ENCODE measurements around the gene TMPRSS3.

TMPRSS3 gene

DNA sequence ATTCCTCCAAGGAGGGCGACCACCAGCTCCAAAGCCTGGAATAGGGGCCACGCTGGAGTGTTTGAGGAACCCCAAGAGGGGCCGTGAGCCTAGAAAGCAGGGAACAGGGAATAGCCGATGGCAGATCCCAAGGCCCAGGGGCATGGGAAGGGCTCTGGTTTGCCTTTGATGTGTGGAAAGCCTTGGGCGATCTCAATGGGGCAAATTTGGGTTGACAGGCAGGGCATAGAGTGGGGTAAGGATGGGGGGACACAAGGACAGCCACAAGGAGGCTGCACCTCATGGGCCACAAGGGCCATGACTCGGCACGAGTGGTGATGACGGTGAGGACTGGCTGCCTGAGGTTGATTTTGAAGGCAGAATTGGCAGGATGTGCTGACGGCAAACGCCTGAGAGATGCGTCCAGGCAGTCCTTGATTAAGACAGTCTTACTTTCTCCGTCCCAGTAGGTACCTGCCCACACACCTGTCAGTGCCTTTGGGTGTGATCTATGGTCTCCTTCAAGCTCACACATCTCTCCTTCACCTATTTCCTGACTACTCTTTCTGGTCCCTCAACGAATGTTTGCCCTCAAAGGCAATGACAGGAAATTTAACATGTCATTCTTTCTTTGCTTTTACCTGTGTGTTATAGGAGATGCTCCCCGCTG, 2.0 kb upstream of the TMPRSS3 start:
- H3K9me3 ChIP-seq, result no peaks in the 10 kb centered on the region
- H3K4me3 ChIP-seq (ENCODE audit: low read depth in 1 of 2, low read length in 1 of 2), result no peak overlapping the region
- H3K4me1 ChIP-seq (ENCODE audit: control insufficient read depth in 1 of 2, insufficient read depth in 1 of 2, low read depth in 1 of 2, low read length in 1 of 2), result no peaks in the 10 kb centered on the region
- H3K36me3 ChIP-seq, result no peaks in the 10 kb centered on the region
- H3K27me3 ChIP-seq, result no peaks in the 10 kb centered on the region
- TF ChIP-seq, protein P1, sequence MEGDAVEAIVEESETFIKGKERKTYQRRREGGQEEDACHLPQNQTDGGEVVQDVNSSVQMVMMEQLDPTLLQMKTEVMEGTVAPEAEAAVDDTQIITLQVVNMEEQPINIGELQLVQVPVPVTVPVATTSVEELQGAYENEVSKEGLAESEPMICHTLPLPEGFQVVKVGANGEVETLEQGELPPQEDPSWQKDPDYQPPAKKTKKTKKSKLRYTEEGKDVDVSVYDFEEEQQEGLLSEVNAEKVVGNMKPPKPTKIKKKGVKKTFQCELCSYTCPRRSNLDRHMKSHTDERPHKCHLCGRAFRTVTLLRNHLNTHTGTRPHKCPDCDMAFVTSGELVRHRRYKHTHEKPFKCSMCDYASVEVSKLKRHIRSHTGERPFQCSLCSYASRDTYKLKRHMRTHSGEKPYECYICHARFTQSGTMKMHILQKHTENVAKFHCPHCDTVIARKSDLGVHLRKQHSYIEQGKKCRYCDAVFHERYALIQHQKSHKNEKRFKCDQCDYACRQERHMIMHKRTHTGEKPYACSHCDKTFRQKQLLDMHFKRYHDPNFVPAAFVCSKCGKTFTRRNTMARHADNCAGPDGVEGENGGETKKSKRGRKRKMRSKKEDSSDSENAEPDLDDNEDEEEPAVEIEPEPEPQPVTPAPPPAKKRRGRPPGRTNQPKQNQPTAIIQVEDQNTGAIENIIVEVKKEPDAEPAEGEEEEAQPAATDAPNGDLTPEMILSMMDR (IDR thresholded peaks at IDR 0.05), result no peak
- no peak overlapping the region for H3K27ac ChIP-seq

DNA sequence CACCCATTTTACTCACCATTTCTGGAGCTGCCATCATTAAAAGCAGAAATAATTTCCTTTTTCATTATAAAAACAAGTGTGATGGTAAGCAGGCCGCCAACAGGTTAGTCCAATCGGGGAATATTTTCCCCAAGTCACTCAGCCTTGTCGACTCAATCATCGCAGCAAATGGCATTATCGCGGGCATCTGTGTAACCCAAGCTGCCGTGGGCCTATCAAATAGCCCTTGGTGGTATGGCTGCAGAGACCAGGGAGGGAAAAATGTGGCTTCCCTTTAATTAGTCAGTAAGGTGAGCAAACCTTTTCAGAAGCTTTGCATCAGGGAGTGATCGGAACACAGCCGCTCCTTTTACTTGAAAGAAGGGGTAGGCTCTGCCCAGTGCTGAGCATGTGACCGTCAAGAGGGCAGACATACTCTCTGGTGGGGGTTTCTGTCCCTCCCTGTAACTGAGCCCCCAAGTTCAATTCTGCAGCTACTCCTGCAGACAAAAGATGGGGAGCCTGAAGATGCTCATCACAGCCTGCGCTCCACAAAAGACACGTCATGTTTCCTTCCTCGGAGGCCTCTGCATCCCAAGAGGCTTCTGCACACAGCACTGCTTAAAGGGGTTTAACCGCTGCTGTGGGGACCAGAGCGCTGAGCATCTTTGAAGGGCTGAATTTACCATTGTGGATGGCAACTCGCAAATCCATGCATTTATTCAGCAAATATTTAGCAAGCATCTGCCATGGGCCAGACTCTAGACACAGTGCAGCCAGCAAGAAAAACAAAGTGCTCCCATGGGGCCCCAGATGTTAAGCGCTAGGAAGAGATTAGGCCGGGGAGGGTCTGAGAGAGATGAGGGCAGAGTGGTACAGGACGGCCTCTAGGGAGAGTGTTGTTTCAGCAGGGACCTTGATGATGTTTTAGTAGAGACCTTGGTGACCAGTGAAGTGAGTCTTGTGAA, 1.2 kb upstream of the TMPRSS3 start:
- TF ChIP-seq, protein P1 (IDR thresholded peaks at IDR 0.05), result no peak
- H3K4me1 ChIP-seq (ENCODE audit: control insufficient read depth in 1 of 2, insufficient read depth in 1 of 2, low read depth in 1 of 2, low read length in 1 of 2), result no peaks in the 10 kb centered on the region
- no peaks in the 10 kb centered on the region for H3K27me3 ChIP-seq
- H3K36me3 ChIP-seq, result no peaks in the 10 kb centered on the region
- H3K9me3 ChIP-seq, result no peaks in the 10 kb centered on the region
- H3K4me3 ChIP-seq (ENCODE audit: low read depth in 1 of 2, low read length in 1 of 2), result no peak overlapping the region
- H3K27ac ChIP-seq, result no peak overlapping the region

DNA sequence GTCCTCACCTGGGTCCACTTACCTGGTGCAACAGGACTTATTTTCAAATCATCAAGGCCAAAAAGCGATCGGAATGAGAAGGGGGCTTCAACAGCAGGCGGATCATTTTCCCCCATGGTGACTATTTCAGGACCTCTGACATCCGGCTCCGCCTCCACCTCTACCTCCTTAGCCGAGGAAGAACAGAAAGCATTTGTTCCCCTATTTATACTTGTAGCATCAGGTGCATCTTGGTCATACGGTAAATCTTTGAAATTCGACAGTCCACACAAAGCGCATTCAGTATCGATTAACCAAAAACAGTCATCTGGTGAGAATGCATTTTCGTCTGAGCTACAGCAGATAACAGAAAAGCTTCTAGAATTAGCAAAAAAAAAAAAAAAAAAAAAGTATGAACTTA, 550 bp downstream of the TMPRSS3 start:
- TF ChIP-seq, protein P1 (IDR thresholded peaks at IDR 0.05), result no peak
- no peak overlapping the region for H3K27ac ChIP-seq
- H3K4me3 ChIP-seq (ENCODE audit: low read depth in 1 of 2, low read length in 1 of 2), result no peak overlapping the region
- no peaks in the 10 kb centered on the region for H3K4me1 ChIP-seq (ENCODE audit: control insufficient read depth in 1 of 2, insufficient read depth in 1 of 2, low read depth in 1 of 2, low read length in 1 of 2)
- no peaks in the 10 kb centered on the region for H3K9me3 ChIP-seq
- no peaks in the 10 kb centered on the region for H3K27me3 ChIP-seq
- H3K36me3 ChIP-seq, result no peaks in the 10 kb centered on the region

DNA sequence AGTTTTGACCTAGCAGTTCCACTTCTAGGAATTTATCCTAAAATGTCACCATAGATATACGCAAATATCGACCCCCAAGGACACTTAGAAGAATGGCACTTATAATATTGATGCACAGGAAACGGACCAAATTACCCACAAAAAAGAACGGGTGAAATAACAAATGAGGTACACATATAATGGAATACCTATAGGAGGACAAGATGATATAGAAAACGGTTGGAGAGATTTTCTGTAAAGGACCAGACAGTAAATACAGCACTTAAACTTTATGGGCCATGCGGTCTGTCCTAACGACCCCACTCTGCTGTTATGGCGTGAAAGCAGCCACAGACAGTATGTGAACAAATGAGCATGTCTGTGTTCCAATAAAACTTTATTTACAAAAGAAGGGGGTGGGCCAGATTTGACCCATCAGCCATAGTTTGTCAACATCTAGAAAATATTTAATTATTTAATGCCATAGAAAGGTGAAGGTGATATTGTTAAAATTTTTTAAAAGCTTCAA, 2.4 kb downstream of the TMPRSS3 start:
- no peaks in the 10 kb centered on the region for H3K4me1 ChIP-seq (ENCODE audit: control insufficient read depth in 1 of 2, insufficient read depth in 1 of 2, low read depth in 1 of 2, low read length in 1 of 2)
- H3K27me3 ChIP-seq, result no peaks in the 10 kb centered on the region
- H3K4me3 ChIP-seq (ENCODE audit: low read depth in 1 of 2, low read length in 1 of 2), result no peak overlapping the region
- no peaks in the 10 kb centered on the region for H3K36me3 ChIP-seq
- no peak overlapping the region for H3K27ac ChIP-seq
- TF ChIP-seq, protein P1 (IDR thresholded peaks at IDR 0.05), result no peak
- no peaks in the 10 kb centered on the region for H3K9me3 ChIP-seq

DNA sequence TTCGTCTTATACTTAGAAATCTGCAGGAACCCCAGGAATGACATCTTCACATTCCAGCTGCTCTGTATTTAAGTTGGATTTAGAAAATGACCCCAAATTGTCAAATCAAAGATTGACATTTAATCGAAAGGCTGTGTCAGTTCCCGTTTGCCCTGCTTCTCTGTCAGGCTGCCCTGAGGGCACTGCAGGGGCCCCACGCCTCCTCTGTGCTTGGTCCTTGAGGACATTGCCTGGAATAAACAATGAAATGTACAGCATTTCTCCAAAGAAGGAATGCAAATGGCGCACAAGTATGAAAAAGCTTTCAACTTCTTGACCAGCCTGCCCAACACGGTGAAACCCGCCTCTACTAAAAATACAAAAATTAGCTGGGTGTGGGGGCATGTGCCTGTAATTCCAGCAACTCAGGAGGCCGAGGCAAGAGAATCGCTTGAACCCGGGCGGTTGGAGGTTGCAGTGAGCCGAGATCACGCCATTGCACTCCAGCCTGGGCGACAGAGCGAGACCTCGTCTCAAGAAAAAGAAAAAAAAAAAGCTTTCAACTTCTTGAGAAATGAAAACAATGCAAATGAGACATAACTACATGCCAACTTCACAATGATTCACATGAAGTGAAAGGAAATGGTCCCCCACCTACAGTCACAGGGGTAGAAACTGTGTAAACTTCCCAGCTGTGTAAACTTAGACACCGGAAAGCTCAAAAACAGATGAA, 3.0 kb downstream of the TMPRSS3 start:
- no peaks in the 10 kb centered on the region for H3K36me3 ChIP-seq
- H3K9me3 ChIP-seq, result no peaks in the 10 kb centered on the region
- H3K27me3 ChIP-seq, result no peaks in the 10 kb centered on the region
- H3K27ac ChIP-seq, result no peak overlapping the region
- H3K4me1 ChIP-seq (ENCODE audit: control insufficient read depth in 1 of 2, insufficient read depth in 1 of 2, low read depth in 1 of 2, low read length in 1 of 2), result peaks cover 0 to 3% of the 10 kb centered on the region in 2 experiments
- H3K4me3 ChIP-seq (ENCODE audit: low read depth in 1 of 2, low read length in 1 of 2), result no peak overlapping the region
- TF ChIP-seq, protein P1 (IDR thresholded peaks at IDR 0.05), result no peak
